ENCODE data around the gene RNASE1. TPM values are rescaled to one million over a fixed set of nuclear protein-coding genes. Genes with fewer than 3 reads are reported as not detected.

RNASE1 gene
- total RNA-seq, 1 donor from 2014 or later, result 515 TPM

GRCh38 chr14:20790464-20791116, 12.1 kb downstream of the RNASE1 start:
- DNase-seq (ENCODE audit: low spot score in 2 of 2), result no peak
- Histone ChIP-seq H3K4me3 (no peak overlapping the region), H3K4me1 (no peaks in the 10 kb centered on the region), H3K9me3 (no peaks in the 10 kb centered on the region), H3K36me3 (no peaks in the 10 kb centered on the region), H3K27me3 (no peaks in the 10 kb centered on the region), H3K27ac (no peak overlapping the region)
- intact Hi-C loops (cut with DNase I), result no loop called here
- TF ChIP-seq, protein P1, sequence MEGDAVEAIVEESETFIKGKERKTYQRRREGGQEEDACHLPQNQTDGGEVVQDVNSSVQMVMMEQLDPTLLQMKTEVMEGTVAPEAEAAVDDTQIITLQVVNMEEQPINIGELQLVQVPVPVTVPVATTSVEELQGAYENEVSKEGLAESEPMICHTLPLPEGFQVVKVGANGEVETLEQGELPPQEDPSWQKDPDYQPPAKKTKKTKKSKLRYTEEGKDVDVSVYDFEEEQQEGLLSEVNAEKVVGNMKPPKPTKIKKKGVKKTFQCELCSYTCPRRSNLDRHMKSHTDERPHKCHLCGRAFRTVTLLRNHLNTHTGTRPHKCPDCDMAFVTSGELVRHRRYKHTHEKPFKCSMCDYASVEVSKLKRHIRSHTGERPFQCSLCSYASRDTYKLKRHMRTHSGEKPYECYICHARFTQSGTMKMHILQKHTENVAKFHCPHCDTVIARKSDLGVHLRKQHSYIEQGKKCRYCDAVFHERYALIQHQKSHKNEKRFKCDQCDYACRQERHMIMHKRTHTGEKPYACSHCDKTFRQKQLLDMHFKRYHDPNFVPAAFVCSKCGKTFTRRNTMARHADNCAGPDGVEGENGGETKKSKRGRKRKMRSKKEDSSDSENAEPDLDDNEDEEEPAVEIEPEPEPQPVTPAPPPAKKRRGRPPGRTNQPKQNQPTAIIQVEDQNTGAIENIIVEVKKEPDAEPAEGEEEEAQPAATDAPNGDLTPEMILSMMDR (IDR thresholded peaks at IDR 0.05), result no peak

GRCh38 chr14:20789230-20789813, 13.3 kb downstream of the RNASE1 start:
- no peak for DNase-seq (ENCODE audit: low spot score in 2 of 2)
- Histone ChIP-seq H3K4me3 (no peak overlapping the region), H3K4me1 (no peaks in the 10 kb centered on the region), H3K9me3 (no peaks in the 10 kb centered on the region), H3K27me3 (no peaks in the 10 kb centered on the region), H3K27ac (no peak overlapping the region), H3K36me3 (no peaks in the 10 kb centered on the region)
- TF ChIP-seq, protein P1 (IDR thresholded peaks at IDR 0.05), result no peak
- intact Hi-C loops (cut with DNase I), result no loop called here

GRCh38 chr14:20787025-20787424, 15.6 kb downstream of the RNASE1 start:
- H3K27ac ChIP-seq, result no peak overlapping the region
- H3K4me1 ChIP-seq, result no peaks in the 10 kb centered on the region
- DNase-seq (ENCODE audit: low spot score in 2 of 2), result no peak
- H3K4me3 ChIP-seq, result no peak overlapping the region
- H3K36me3 ChIP-seq, result no peaks in the 10 kb centered on the region
- TF ChIP-seq, protein P1 (IDR thresholded peaks at IDR 0.05), result no peak
- no peaks in the 10 kb centered on the region for H3K9me3 ChIP-seq
- no peaks in the 10 kb centered on the region for H3K27me3 ChIP-seq
- intact Hi-C loops (cut with DNase I), result no loop called here

DNA sequence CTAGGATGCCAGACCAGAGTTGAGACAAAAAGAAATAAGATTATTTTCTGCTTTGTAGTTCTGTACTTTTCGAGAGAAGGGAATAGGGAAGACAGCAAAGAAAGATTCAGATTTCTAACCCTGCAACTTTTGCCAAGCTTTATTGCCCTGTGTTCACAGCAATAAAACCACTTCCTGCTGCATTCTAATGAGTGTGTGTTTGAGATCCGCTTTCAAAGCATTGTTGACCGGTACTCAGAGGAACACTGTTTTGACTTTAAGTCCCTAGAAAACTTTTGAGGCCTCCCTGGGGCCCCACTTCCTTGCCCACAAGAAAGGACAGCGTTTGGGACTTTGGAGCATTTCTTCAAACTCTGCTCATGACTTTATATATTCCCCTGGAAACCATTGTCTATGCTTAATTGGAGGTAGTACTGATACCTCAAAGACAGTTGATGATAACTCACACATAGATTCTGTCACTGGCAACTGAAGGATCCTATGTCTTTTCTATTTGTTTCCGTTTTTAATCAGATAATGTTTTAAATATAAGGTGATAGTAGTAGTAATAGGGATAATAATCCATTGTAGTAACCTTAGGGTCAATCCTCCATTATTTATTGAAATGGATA, 20.3 kb downstream of the RNASE1 start:
- Histone ChIP-seq H3K4me1 (no peaks in the 10 kb centered on the region), H3K27ac (peak overlapping the region in 1 of 2 donors; percentile 20), H3K36me3 (no peaks in the 10 kb centered on the region), H3K4me3 (peak overlapping the region in 1 of 2 donors; percentile 38), H3K9me3 (no peaks in the 10 kb centered on the region), H3K27me3 (no peaks in the 10 kb centered on the region)
- TF ChIP-seq, protein P1 (IDR thresholded peaks at IDR 0.05), result no peak
- no peak for DNase-seq (ENCODE audit: low spot score in 2 of 2)
- intact Hi-C loops (cut with DNase I), result no loop called here

- Histone ChIP-seq H3K27ac (peak overlapping the region in 1 of 2 donors; percentile 20), H3K9me3 (no peaks in the 10 kb centered on the region), H3K36me3 (no peaks in the 10 kb centered on the region), H3K4me3 (peak overlapping the region in 1 of 2 donors; percentile 38), H3K27me3 (no peaks in the 10 kb centered on the region), H3K4me1 (no peaks in the 10 kb centered on the region)
- DNase-seq (ENCODE audit: low spot score in 2 of 2), result no peak
- TF ChIP-seq, protein P1 (IDR thresholded peaks at IDR 0.05), result no peak
- intact Hi-C loops (cut with DNase I), result no loop called here
Observed at GRCh38 chr14:20781803-20782202, 20.8 kb downstream of the RNASE1 start.

Data from ascending aorta (tissue), 2 donors.